HCT116 (cell line): Measurements from ENCODE around the gene RIN1. TPM values are rescaled to one million over a fixed set of nuclear protein-coding genes. Genes with fewer than 3 reads are reported as not detected.
A peak's percentile ranks its signal among the peaks of the same experiment; 100 is the strongest.

Source experiments
- ATAC-seq: fragments of 200-7000 bp; cut with Tn5 transposase; 2 replicates; pipeline ENCODE4 v1.9.1; 2020; ENCODE audit warnings: mild to moderate bottlenecking, moderate library complexity
- BruUV-seq: library from RNA; stranded (reverse); fragments of 400-500 nt; replicated peaks from 2 replicates; lab custom pipeline; 2021; lab: Mats Ljungman, UMichigan
- CTCF ChIA-PET: fragments of 300-600 bp; sonication (Branson Sonifier 250); formaldehyde crosslinking; loops from one replicate; lab custom pipeline; 2021; ENCODE audit warnings: antibody characterized with exemption; lab: Charles Lee
- POLR2A ChIA-PET: fragments of 300-600, 350-600 bp; sonication (Branson Sonifier 250); formaldehyde crosslinking; loops from one replicate; lab custom pipeline; 2021; ENCODE audit warnings: antibody characterized with exemption; lab: Charles Lee
- RAD21 ChIA-PET, 2 experiments: fragments of 300-600 bp; sonication (Branson Sonifier 250); formaldehyde crosslinking; loops; one replicate each; lab custom pipeline; 2023; ENCODE audit warnings: low total read pairs in 2 of 2; ENCODE audit not compliant: uncharacterized antibody in 2 of 2, unreplicated experiment in 2 of 2, low non-redundant PET in 1 of 2; lab: Charles Lee
- DNase-seq: peaks from one replicate; pipeline ENCODE4 v3.0.0-alpha.2; 2010; ENCODE audit warnings: low read depth, low spot score
- H2AFZ ChIP-seq: fragments of 200-600 bp; shearing (Covaris generic), sonication (generic); 2 replicates; pipeline ENCODE4 v1.6.1; 2017; ENCODE audit warnings: low read depth, mixed run types, mixed read lengths, antibody characterized with exemption, low read length; ENCODE audit not compliant: poor library complexity, severe bottlenecking
- H3K27ac ChIP-seq: 2 replicates; pipeline ENCODE4 v1.5.1; 2012; ENCODE audit warnings: low read depth, low read length
- H3K27me3 ChIP-seq: fragments of 200-600 bp; sonication (generic); 2 replicates; pipeline ENCODE4 v1.6.1; 2016; ENCODE audit warnings: mixed run types, low read length, mixed read lengths; ENCODE audit not compliant: insufficient read depth
- H3K36me3 ChIP-seq, 2 experiments: fragments of 200-500 bp in 1 of 2; fragments of 200-600 bp in 1 of 2; sonication (Bioruptor generic) in 1 of 2; sonication (generic) in 1 of 2; 2 replicates each; pipeline versions ENCODE4 v1.5.1 to v1.6.1; 2014 to 2016; ENCODE audit warnings: low read length in 2 of 2, inconsistent platforms in 1 of 2, mixed read lengths in 1 of 2, mixed run types in 1 of 2; ENCODE audit not compliant: insufficient read depth in 2 of 2, control insufficient read depth in 1 of 2
- H3K4me1 ChIP-seq, 2 experiments: fragments of 200-600 bp in 1 of 2; sonication (generic) in 1 of 2; 2 replicates each; pipeline versions ENCODE4 v1.5.1 to v1.6.1; 2012 to 2017; ENCODE audit warnings: low read length in 2 of 2, inconsistent platforms in 1 of 2, mild to moderate bottlenecking in 1 of 2, mixed read lengths in 1 of 2, mixed run types in 1 of 2, moderate library complexity in 1 of 2; ENCODE audit not compliant: insufficient read depth in 2 of 2, control insufficient read depth in 1 of 2
- H3K4me2 ChIP-seq: fragments of 200-600 bp; sonication (generic); 2 replicates; pipeline ENCODE4 v1.6.1; 2017; ENCODE audit warnings: mixed run types, low read length, mixed read lengths
- H3K4me3 ChIP-seq, 2 experiments: fragments of 200-600 bp in 1 of 2; sonication (generic) in 1 of 2; replicated peaks in 1 of 2; 2 replicates each; pipeline ENCODE4 v1.5.1; 2011 to 2016; ENCODE audit warnings: low read length in 2 of 2, control low read depth in 1 of 2, low read depth in 1 of 2, mild to moderate bottlenecking in 1 of 2, mixed read lengths in 1 of 2, mixed run types in 1 of 2
- H3K79me2 ChIP-seq: fragments of 200-600 bp; sonication (generic); 2 replicates; pipeline ENCODE4 v1.6.1; 2017; ENCODE audit warnings: mild to moderate bottlenecking, mixed run types, low read length, moderate library complexity, mixed read lengths; ENCODE audit not compliant: insufficient read depth
- H3K9ac ChIP-seq: fragments of 200-600 bp; sonication (generic); 2 replicates; pipeline ENCODE4 v1.6.1; 2016; ENCODE audit warnings: low read length, mixed read lengths
- H3K9me2 ChIP-seq: fragments of 200-600 bp; sonication (generic), shearing (Covaris generic); 2 replicates; pipeline ENCODE4 v1.6.1; 2017; ENCODE audit warnings: mixed run types, mild to moderate bottlenecking, moderate library complexity; ENCODE audit not compliant: insufficient read depth
- H3K9me3 ChIP-seq, 2 experiments: fragments of 200-500 bp in 1 of 2; fragments of 200-600 bp in 1 of 2; sonication (Bioruptor generic) in 1 of 2; sonication (generic) in 1 of 2; 2 replicates each; pipeline ENCODE4 v1.6.1; 2014 to 2017; ENCODE audit warnings: low read length in 2 of 2, mixed read lengths in 2 of 2, inconsistent platforms in 1 of 2, low read depth in 1 of 2, mild to moderate bottlenecking in 1 of 2, mixed run types in 1 of 2, moderate library complexity in 1 of 2; ENCODE audit not compliant: control insufficient read depth in 1 of 2, insufficient read depth in 1 of 2
- H4K20me1 ChIP-seq: fragments of 200-600 bp; sonication (generic), shearing (Covaris generic); 2 replicates; pipeline ENCODE4 v1.6.1; 2017; ENCODE audit warnings: mixed run types, mild to moderate bottlenecking, moderate library complexity; ENCODE audit not compliant: insufficient read depth
- intact Hi-C: fragments of 100-400 bp; cut with micrococcal nuclease; formaldehyde crosslinking; loops from 2 replicates; pipeline ENCODE4 v1.10.0; 2022
- total RNA-seq: library from RNA; stranded (reverse); gene quantifications from one replicate; pipeline ENCODE4 v1.2.1, GENCODE V29; 2021; ENCODE audit not compliant: unreplicated experiment
- TF ChIP-seq, protein P1 (sequence below): IDR thresholded peaks from 2 replicates; pipeline ENCODE4 v1.6.1; 2012; ENCODE audit warnings: low read depth
- TF ChIP-seq, protein P2 (sequence below), 3 experiments: fragments of 200-600 bp in 1 of 3; sonication (generic) in 1 of 3; IDR thresholded peaks in 2 of 3; conservative IDR thresholded peaks in 1 of 3; 2 replicates each; pipeline ENCODE4 v1.5.1; 2012 to 2017; ENCODE audit warnings: low read depth in 2 of 3, low read length in 2 of 3, antibody characterized with exemption in 1 of 3, borderline replicate concordance in 1 of 3, control low read depth in 1 of 3, mild to moderate bottlenecking in 1 of 3, mixed read lengths in 1 of 3, mixed run types in 1 of 3, moderate library complexity in 1 of 3; ENCODE audit not compliant: insufficient read depth in 1 of 3

RIN1 gene
- total RNA-seq, 1 experiment from 2014 or later, result 38.7 TPM

DNA sequence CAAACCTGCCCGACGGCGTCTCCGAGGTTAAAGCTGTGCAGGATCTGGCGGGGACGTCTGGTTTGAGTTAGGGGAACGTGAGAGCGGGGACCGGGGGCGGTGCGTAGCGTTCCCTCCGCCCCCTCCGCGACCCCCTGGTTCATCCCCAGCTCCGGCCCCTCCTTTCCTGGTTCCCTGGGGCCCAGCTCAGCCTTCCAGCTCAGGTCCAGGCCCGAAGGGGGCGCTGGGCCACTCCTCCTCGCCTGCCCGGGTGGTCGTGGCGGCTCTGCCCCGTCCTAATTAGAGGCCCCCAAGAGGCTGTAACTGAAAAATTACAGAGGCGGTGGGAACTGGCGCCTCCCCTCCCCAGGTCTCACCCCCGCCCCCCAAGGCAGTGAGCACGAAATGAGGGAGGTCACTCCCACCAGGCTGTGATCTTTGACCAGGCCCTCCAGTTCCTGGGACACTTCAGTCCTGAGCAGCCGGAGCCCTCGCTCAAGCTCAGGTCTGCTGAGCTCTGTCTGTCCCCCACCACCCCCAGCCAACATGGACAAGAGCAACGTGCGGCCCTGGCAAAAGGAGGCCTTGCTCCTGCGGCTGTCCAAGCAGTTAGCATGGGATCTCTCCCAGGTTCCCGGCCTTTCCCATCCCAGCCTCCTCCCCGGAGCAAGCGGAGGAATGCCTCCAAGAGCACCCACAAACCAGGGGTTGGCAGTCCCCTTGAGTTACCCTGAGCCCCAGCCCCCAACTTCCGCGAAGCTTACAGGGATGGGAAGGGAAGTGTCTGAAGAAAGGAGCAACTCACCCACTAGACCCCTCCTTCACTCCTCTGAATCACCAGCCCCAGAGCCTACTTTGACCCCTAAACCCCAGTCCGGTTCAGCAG, 22.7 kb downstream of the RIN1 start:
- Histone ChIP-seq H2AFZ (no peak overlapping the region), H3K4me1 (peaks cover 16 to 37% of the 10 kb centered on the region in 2 experiments), H3K9me3 (no peaks in the 10 kb centered on the region), H3K79me2 (no peaks in the 10 kb centered on the region), H3K4me2 (peak overlapping the region; percentile 99), H4K20me1 (no peaks in the 10 kb centered on the region), H3K9me2 (no peaks in the 10 kb centered on the region), H3K27ac (peak overlapping the region; percentile 79), H3K27me3 (no peaks in the 10 kb centered on the region)
- ChIA-PET CTCF (interaction anchor here (1.0 to 3.4 kb wide), 14 partner anchors 8 to 743 kb away, joined by 3 to 121 read pairs (median 12); partner anchors contain the start of genes RAB1B, RBM4B, RIN1 and ZNRD2), POLR2A (interaction anchor here (1.0 to 3.0 kb wide), 12 partner anchors 15 to 364 kb away, joined by 3 to 18 read pairs (median 6); partner anchors contain the start of genes BRMS1, MRPL11, RBM4 and RBM4B), RAD21 (interaction anchor here in 1 of 2 experiments (1.1 to 2.9 kb wide), 4 partner anchors 13 to 72 kb away, joined by 3 to 12 read pairs (median 6); partner anchors contain the start of gene RIN1)
- intact Hi-C loops, result loop anchor here (5.0 kb wide), 2 partner anchors 59 to 74 kb away; partner anchors contain the start of gene SLC29A2
- DNase-seq, result no peak
- TF ChIP-seq, protein P1, sequence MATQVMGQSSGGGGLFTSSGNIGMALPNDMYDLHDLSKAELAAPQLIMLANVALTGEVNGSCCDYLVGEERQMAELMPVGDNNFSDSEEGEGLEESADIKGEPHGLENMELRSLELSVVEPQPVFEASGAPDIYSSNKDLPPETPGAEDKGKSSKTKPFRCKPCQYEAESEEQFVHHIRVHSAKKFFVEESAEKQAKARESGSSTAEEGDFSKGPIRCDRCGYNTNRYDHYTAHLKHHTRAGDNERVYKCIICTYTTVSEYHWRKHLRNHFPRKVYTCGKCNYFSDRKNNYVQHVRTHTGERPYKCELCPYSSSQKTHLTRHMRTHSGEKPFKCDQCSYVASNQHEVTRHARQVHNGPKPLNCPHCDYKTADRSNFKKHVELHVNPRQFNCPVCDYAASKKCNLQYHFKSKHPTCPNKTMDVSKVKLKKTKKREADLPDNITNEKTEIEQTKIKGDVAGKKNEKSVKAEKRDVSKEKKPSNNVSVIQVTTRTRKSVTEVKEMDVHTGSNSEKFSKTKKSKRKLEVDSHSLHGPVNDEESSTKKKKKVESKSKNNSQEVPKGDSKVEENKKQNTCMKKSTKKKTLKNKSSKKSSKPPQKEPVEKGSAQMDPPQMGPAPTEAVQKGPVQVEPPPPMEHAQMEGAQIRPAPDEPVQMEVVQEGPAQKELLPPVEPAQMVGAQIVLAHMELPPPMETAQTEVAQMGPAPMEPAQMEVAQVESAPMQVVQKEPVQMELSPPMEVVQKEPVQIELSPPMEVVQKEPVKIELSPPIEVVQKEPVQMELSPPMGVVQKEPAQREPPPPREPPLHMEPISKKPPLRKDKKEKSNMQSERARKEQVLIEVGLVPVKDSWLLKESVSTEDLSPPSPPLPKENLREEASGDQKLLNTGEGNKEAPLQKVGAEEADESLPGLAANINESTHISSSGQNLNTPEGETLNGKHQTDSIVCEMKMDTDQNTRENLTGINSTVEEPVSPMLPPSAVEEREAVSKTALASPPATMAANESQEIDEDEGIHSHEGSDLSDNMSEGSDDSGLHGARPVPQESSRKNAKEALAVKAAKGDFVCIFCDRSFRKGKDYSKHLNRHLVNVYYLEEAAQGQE, result no peak
- TF ChIP-seq, protein P2, sequence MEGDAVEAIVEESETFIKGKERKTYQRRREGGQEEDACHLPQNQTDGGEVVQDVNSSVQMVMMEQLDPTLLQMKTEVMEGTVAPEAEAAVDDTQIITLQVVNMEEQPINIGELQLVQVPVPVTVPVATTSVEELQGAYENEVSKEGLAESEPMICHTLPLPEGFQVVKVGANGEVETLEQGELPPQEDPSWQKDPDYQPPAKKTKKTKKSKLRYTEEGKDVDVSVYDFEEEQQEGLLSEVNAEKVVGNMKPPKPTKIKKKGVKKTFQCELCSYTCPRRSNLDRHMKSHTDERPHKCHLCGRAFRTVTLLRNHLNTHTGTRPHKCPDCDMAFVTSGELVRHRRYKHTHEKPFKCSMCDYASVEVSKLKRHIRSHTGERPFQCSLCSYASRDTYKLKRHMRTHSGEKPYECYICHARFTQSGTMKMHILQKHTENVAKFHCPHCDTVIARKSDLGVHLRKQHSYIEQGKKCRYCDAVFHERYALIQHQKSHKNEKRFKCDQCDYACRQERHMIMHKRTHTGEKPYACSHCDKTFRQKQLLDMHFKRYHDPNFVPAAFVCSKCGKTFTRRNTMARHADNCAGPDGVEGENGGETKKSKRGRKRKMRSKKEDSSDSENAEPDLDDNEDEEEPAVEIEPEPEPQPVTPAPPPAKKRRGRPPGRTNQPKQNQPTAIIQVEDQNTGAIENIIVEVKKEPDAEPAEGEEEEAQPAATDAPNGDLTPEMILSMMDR (IDR thresholded peaks at IDR 0.05 in 2 of 3, conservative IDR thresholded peaks at IDR 0.05 in 1 of 3; ENCODE audit: borderline replicate concordance in 1 of 3, insufficient read depth in 1 of 3, low read depth in 2 of 3, low read length in 2 of 3), result peak in 1 of 3 experiments; percentile 36; a peak in 2 of 6 replicates
- TF ChIP-seq, all 23 proteins: peak for 1
- Histone ChIP-seq H3K9ac (peak overlapping the region; percentile 59), H3K36me3 (no peaks in the 10 kb centered on the region), H3K4me3 (peak overlapping the region; percentile 38 to 48)
- BruUV-seq, result no TSS peak
- no peak for ATAC-seq
